ENCODE results near the gene SLC17A5.

- TF ChIP-seq POLR2A (IDR thresholded peaks at IDR 0.05) = no peak
- TF ChIP-seq CTCF (IDR thresholded peaks at IDR 0.05) = no peak
Measured at GRCh38 chr6:73612611-73613010, 41.2 kb downstream of the SLC17A5 start.
